Measurements from ENCODE around the gene STK11.

The STK11 gene

DNA sequence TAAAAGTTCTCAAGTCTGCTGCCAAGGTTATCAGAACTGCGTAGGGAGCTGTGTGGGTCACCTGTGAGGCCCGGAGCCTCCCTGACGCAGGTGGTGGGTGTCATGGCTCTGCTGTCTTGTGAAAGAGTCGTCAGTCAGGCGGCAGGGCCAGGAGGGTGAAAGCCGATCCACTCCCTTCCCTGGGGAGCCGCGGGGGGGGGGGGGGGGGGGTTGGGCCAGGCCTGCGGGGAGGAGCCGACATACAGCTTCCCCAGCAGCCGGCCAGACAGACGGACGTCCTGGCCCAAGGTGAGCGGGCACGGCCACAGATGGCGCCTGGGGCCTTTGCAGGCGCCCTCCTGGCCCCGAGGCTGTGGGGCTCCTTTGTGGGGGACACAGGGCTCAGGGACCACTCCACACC is 43.9 kb upstream of the STK11 start:
- DNase-seq (ENCODE audit: extremely low read depth, low read depth) = no peak
- TF ChIP-seq, protein P1, sequence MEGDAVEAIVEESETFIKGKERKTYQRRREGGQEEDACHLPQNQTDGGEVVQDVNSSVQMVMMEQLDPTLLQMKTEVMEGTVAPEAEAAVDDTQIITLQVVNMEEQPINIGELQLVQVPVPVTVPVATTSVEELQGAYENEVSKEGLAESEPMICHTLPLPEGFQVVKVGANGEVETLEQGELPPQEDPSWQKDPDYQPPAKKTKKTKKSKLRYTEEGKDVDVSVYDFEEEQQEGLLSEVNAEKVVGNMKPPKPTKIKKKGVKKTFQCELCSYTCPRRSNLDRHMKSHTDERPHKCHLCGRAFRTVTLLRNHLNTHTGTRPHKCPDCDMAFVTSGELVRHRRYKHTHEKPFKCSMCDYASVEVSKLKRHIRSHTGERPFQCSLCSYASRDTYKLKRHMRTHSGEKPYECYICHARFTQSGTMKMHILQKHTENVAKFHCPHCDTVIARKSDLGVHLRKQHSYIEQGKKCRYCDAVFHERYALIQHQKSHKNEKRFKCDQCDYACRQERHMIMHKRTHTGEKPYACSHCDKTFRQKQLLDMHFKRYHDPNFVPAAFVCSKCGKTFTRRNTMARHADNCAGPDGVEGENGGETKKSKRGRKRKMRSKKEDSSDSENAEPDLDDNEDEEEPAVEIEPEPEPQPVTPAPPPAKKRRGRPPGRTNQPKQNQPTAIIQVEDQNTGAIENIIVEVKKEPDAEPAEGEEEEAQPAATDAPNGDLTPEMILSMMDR (IDR thresholded peaks at IDR 0.05; ENCODE audit: low read depth, low read length) = no peak

DNA sequence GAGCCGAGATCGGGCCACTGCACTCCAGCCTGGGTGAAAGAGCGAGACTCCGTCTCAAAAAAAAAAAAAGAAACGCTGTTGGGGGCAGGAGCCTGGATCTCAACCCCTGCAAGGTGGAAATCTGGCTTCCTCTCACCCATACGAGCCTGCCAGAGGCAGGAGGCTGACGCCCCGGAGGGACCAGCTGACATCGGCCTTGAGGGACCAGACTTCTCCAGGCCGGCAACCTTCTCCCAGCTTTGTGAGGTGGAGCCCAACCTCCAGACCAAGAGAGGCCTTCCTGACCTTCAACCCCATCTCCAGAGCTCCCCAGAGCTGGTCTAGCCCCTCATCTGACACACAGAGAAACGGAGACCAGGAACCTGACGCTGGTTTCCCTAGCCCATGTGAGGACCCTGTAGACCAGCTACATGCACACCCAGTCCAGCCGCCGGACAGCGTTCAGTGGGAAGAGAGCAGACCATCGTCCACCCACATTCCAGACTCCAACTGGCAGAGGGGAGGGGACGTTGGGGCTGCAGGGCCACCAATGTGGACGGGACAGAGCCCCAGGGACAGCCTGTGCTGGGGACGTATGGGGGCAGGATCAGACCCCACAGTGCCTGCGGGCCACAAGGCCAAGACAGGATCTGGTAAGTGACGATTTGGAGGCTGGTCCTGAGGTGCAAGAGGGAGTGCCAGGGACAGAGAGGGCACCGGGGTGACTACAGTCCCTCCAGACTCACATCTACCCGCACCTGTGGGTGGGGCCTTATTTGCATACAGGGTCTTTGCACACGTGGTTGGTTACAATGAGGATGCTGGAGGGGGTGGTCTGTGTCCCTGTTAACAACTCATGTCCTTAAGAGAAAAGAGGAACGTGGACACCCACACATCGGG is 42.9 kb upstream of the STK11 start:
- DNase-seq (ENCODE audit: extremely low read depth, low read depth) = no peak
- TF ChIP-seq, protein P1 (IDR thresholded peaks at IDR 0.05; ENCODE audit: low read depth, low read length) = no peak

DNA sequence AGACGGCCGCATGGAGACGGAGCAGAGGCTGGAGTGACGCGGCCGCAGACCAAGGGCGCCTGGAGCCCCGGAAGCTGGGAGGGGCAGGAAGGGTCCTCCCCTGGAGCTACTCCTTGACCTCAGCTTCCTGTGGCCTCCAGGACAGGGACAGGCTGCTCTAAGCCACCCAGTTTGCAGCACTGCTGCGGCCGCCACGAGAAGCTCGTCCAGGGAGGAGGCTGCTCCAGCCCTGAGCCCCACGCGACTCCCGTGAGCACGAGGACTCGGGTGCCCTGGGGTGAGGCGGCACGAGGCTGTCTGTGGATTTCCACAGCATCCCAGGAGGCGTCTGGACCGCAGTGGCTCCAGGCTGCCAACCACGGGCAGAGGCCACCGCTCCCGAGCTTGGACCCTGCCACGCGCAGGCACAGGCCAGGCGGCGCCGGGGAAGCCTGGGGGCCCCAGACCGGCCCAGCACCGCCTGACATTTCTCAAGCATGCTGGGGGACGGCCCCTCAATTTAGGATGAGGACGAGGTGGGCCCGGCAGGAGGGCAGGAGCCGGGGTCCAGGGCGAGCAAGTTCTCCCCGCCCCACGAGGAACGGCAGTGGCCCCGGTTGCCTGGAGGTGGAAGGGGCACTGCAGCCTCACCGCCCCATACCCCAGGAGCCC is 42.2 kb upstream of the STK11 start:
- no peak for DNase-seq (ENCODE audit: extremely low read depth, low read depth)
- TF ChIP-seq, protein P1 (IDR thresholded peaks at IDR 0.05; ENCODE audit: low read depth, low read length) = no peak

DNA sequence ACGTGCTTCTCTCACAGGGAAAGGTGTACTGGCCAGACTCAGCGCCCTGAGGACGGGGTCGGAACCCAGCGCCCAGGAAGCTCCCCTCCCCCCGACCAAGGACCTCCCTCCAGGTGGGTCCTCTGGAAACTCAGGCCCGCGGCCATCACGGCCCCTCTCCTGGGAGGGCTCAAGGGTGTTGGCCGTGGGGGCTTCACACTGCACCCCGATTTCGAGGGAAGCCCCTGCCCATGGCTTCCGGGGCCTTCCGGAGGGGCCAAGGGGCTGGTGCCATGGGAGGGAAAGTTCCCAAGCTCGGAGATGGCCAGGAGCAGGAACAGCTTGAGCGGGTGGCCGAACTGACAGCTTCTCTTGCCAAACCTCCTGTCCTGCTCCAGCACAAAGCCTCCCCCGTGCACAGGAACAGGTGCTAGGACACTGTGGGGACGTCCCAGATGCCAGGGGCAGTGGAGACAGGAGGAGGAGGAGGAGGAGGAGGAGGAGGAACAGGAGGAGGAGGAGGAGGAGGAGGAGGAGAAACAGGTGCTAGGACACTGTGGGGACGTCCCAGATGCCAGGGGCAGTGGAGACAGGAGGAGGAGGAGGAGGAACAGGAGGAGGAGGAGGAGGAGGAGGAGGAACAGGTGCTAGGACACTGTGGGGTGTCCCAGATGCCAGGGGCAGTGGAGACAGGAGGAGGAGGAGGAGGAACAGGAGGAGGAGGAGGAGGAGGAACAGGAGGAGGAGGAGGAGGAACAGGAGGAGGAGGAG is 41.5 kb upstream of the STK11 start:
- TF ChIP-seq, protein P1 (IDR thresholded peaks at IDR 0.05; ENCODE audit: low read depth, low read length) = no peak
- no peak for DNase-seq (ENCODE audit: extremely low read depth, low read depth)

DNA sequence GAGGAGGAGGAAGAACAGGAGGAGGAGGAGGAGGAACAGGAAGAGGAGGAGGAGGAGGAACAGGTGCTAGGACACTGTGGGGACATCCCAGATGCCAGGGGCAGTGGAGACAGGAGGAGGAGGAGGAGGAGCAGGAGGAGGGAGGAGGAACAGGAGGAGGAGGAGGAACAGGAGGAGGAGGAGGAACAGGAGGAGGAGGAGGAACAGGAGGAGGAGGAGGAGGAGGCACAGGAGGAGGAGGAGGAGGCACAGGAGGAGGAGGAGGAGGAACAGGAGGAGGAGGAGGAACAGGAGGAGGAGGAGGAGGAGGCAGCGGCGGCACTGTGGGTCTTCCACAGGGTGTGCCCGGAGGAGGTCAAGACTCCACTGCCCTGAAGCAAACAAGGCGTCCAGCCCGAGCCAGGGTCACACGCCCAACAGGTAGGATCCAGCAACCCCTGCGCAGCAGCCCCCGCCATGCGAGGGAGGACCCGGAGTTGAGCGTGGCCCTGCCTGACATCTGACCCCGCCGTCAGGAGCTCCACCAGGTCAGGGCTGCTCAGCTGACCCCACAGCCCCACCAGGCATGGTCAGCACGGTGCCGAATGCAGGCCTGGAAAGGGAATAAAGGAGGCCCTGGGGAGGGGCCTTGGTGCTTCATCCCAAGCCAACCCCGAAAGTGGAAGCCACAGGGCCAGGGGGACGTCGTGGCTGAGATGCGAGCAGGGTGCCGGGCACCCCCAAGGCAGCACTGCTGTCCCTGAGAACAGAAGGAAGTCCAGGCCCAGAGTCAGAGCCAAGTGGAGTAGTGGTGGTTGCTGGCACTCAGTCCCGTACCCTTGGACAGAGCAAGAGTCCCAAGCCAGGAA is 40.7 kb upstream of the STK11 start:
- TF ChIP-seq, protein P1 (IDR thresholded peaks at IDR 0.05; ENCODE audit: low read depth, low read length) = no peak

DNA sequence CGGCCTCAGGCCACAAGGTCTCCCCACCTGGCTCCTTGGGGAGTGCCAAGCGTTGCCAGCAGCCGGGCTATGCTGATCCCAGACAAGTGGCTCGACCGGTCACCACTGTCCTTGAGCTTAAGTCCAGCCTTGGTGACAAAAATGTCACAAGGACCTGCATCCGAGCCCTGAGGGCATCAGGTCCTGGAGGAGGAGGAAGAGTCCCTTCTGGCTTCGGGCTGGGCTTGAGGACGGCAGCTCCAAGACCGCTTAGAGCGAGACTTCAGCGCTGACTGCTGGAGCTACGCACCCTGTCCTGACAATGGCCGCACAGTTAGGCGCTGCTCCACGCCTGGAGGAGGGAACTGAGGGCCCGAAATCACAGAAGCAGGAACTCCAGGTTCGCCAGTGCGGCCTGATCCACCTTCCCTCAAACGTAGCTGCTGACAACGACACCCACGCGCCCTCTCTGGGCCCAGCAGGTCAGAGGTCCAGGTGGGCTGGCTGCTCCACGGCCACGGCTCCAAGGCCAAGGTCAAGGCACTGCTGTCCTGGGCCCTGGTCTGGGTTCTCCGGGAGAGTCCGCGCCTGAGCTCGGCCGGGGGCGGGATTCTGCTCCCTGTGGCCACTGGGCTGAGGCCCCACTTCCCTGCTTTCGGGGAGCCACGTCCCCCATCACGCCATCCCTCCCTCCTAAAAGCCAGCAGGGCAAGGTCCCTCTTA is 38.6 kb upstream of the STK11 start:
- TF ChIP-seq, protein P1 (IDR thresholded peaks at IDR 0.05; ENCODE audit: low read depth, low read length) = no peak

More for the DNA sequence above, 40.7 kb upstream of the STK11 start:
- DNase-seq (ENCODE audit: extremely low read depth, low read depth) = no peak

More for the DNA sequence above, 38.6 kb upstream of the STK11 start:
- DNase-seq (ENCODE audit: extremely low read depth, low read depth) = no peak

All from AG09319 (cell line).